ENCODE measurements around the gene ZNF423. TPM values are rescaled to one million over a fixed set of nuclear protein-coding genes. Genes with fewer than 3 reads are reported as not detected.
A peak's percentile ranks its signal among the peaks of the same experiment; 100 is the strongest.

The ZNF423 gene
- total RNA-seq, 4 donors from 2014 or later: 0.72 to 5.9 (median 1.1) TPM

DNA sequence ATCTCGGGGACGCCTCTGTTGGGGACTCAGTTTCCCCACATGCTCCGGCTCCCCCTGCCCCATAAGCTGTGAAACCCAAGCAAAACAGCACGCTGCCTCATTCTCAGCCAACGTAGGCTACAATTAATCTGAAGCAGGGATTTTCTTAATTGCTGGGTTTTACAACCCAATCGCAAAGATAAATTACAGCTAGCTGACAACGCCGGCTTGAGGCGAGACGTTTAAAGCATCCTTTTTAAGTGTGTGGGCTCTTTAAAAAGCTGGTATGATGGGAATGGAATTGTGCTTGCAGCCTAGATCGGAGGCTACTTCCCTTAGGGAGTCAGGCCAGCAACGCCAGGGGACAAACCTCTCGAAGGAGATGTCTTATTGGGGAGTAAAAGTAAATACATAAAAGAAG lies 185.3 kb downstream of the ZNF423 start:
- intact Hi-C loops (cut with DNase I): no loop called here
- Histone ChIP-seq H3K27ac (no peak overlapping the region), H3K4me1 (peaks cover 0 to 10% (median 0%) of the 10 kb centered on the region in 3 donors), H3K4me3 (no peak overlapping the region), H3K27me3 (no peaks in the 10 kb centered on the region), H3K9me3 (no peaks in the 10 kb centered on the region), H3K36me3 (no peaks in the 10 kb centered on the region)
- WGBS, 2 donors: 30 to 69% methylated on average over 2 to 13 of the region's 13 CpGs
- TF ChIP-seq POLR2A (IDR thresholded peaks at IDR 0.05): no peak
- no peak for DNase-seq

DNA sequence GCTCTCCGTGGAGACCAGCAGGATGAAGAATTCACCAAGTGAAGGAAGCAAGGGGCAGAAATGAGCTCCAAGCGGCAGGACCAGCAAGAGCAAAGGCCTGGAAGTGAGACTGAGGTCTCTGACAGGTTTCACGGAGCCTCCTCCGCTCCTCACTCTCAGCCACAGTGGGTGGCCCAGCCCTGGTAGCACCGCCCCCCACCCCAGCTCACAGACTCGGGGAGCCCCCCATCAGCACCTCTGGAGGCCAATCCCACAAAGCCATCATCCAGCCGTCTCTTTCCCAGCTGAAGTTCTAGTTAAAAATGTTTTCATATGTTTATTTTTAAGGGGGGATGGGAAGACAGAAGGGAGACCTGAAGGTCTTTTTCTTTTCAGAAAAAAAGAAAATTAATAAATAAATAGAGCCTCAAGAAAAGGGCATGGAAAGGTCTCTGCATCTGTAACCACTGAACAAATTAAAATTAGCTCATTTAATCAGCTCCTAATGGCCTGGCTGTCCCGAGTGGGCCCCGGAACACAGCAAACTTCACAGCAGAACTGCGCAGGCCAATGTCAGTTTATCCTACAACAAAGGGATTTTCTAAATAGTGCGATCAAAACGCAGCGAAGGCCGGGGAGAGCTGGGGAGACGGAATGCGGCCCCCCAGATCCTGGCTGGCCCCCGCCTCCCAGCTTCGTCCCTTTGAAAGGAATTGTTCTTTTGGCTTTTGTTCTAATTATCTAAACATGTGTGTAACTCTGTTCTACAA lies 190.3 kb downstream of the ZNF423 start:
- no peak for DNase-seq
- intact Hi-C loops (cut with DNase I): no loop called here

DNA sequence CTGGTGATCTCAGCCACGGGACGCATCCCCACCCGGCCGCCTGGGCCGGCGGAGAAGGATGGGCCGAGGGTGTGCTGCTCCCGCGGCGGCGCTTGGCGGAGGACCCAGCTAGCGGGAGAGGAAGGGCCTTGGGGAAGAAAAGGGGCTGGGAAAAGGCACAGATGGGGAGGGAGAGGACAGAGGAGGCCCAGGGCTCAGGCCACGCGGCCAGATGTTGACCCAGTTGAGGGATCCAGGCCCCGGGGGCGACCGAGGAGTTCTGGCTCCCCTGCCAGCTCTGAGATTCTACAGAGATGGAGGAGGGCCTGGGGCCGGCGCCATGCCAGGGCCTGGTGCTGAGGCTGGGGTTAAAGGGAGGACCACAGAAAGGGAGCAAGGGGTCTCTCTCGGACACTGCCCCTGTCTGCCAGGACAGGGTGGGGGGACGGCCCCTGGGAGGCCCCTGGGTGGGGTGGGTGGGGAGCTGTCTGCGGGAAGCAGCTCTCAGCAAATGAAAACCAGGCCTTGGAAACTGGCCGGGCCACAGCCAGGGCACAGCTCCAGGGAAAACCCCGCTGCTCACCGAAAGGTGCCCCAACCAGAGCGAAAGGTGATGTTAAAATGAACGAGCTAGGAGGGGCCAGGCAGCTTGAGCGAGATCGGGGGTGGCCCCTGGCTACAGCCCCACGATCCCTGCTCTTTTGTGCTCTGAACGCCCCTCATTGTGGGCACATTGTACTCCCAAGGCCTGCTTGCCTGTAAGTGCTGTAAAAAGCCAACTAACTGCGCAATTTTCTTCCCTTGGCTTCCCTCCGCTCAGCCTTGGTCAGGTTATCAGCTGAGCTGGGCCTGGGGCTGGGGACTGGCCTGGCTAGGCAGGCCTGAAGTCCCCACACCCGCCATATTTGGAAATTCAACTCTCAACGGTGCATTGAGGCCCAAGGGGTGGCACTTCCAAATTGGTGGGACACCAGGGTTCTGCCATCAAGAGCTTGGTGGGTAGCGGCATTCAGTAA lies 191.4 kb downstream of the ZNF423 start:
- Histone ChIP-seq H3K27ac (peak overlapping the region; percentile 62 to 87 (median 79)), H3K4me3 (peak overlapping the region in 3 of 4 donors; percentile 15 to 50 (median 28)), H3K4me1 (peaks cover 7 to 38% (median 22%) of the 10 kb centered on the region in 3 donors), H3K36me3 (no peaks in the 10 kb centered on the region), H3K27me3 (no peaks in the 10 kb centered on the region), H3K9me3 (no peaks in the 10 kb centered on the region)
- intact Hi-C loops (cut with DNase I): no loop called here
- WGBS, 2 donors: 48 to 61% methylated on average over 18 to 32 of the region's 37 CpGs
- TF ChIP-seq, protein P1, sequence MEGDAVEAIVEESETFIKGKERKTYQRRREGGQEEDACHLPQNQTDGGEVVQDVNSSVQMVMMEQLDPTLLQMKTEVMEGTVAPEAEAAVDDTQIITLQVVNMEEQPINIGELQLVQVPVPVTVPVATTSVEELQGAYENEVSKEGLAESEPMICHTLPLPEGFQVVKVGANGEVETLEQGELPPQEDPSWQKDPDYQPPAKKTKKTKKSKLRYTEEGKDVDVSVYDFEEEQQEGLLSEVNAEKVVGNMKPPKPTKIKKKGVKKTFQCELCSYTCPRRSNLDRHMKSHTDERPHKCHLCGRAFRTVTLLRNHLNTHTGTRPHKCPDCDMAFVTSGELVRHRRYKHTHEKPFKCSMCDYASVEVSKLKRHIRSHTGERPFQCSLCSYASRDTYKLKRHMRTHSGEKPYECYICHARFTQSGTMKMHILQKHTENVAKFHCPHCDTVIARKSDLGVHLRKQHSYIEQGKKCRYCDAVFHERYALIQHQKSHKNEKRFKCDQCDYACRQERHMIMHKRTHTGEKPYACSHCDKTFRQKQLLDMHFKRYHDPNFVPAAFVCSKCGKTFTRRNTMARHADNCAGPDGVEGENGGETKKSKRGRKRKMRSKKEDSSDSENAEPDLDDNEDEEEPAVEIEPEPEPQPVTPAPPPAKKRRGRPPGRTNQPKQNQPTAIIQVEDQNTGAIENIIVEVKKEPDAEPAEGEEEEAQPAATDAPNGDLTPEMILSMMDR (IDR thresholded peaks at IDR 0.05): no peak
- no peak for TF ChIP-seq POLR2A (IDR thresholded peaks at IDR 0.05)
- DNase-seq: no peak

More for the DNA sequence above, 190.3 kb downstream of the ZNF423 start:
- H3K9me3 ChIP-seq: no peaks in the 10 kb centered on the region
- 69 to 85% methylated on average over 15 to 17 of the region's 18 CpGs for WGBS, 2 donors
- no peak overlapping the region for H3K4me3 ChIP-seq
- no peaks in the 10 kb centered on the region for H3K27me3 ChIP-seq
- TF ChIP-seq POLR2A (IDR thresholded peaks at IDR 0.05): no peak
- H3K27ac ChIP-seq: peak overlapping the region; percentile 26 to 87 (median 79)
- peaks cover 7 to 38% (median 22%) of the 10 kb centered on the region in 3 donors for H3K4me1 ChIP-seq
- H3K36me3 ChIP-seq: no peaks in the 10 kb centered on the region

DNA sequence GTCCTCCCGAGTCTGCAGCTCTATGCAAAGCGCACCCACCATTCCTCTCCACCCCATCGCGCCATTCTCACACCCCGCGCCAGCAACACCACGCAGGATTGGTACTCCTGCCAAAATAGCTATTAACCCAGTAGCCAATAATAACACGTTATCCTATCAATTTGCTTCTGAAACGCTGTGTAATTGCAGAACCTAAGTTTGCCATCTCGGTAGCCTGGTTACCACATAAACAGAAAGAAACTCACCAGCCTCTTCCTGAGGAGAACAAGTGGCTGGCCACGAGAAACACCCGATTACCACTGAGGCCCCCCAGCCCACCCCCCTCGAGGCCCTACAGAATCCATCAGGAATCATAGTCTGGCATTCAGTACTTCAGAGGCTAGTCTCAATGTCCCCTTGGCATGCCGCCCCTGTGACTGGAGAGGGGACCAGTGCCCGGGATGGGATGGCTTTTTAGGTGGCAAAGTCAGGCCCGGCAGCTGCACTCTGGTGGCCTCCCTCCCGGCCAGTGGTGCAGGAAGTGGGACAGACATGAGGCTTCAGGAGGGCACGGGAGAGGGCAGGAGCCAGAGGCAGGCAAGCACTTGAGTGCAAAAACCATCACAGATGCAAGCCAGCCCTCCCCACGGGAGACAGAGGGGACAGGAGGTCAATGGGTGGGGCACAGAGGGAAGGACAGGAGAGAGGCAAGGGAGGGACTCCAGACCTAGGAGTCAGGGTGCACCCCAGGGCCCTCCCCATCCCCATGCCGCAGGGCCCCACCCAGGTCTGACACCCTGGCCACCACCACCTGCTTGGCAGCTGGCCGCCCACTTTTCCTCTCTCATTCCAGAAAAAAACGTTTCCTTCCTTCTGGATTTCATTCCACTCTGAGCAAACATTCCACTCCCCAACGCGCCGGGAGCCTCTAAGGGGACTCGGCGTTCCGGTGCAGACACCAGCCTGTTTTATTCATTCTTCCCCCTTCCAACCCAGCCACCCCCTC lies 192.5 kb downstream of the ZNF423 start:
- peak overlapping the region in 3 of 4 donors; percentile 15 to 50 (median 28) for H3K4me3 ChIP-seq
- intact Hi-C loops (cut with DNase I): no loop called here
- no peaks in the 10 kb centered on the region for H3K27me3 ChIP-seq
- H3K9me3 ChIP-seq: no peaks in the 10 kb centered on the region
- no peaks in the 10 kb centered on the region for H3K36me3 ChIP-seq
- WGBS, 2 donors: 40 to 49% methylated on average over 17 to 24 of the region's 28 CpGs
- H3K4me1 ChIP-seq: peaks cover 7 to 38% (median 22%) of the 10 kb centered on the region in 3 donors
- no peak for DNase-seq
- TF ChIP-seq, protein P1 (IDR thresholded peaks at IDR 0.05): no peak
- TF ChIP-seq POLR2A (IDR thresholded peaks at IDR 0.05): no peak
- peak overlapping the region; percentile 62 to 87 (median 79) for H3K27ac ChIP-seq

DNA sequence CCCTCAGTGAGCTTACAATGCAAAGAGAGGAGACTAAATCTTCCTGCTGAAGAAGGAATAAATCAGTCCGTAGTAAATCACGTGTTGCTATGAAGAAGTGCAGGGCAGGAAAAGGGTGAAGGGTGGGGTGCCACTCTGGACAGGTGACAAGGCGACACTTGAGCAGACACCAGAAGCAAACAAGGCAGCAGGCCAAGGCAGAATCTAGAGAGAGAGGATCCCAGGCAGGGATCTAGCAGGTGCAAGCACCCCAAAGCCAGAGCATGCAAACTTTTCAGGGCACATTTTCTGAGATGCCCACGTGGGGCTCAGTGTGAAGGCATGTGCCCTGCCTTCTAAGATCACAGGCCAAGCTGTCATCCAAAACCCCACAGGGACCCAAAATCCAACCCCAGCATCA lies 193.3 kb downstream of the ZNF423 start:
- DNase-seq: no peak
- peaks cover 7 to 38% (median 22%) of the 10 kb centered on the region in 3 donors for H3K4me1 ChIP-seq
- H3K27ac ChIP-seq: peak overlapping the region in 2 of 4 donors; percentile 84 to 87
- H3K27me3 ChIP-seq: no peaks in the 10 kb centered on the region
- H3K4me3 ChIP-seq: no peak overlapping the region
- intact Hi-C loops (cut with DNase I): no loop called here
- no peak for TF ChIP-seq POLR2A (IDR thresholded peaks at IDR 0.05)
- TF ChIP-seq, protein P1 (IDR thresholded peaks at IDR 0.05): no peak
- WGBS, 2 donors: 62 to 87% methylated on average over 4 of the region's 4 CpGs
- no peaks in the 10 kb centered on the region for H3K36me3 ChIP-seq
- no peaks in the 10 kb centered on the region for H3K9me3 ChIP-seq
